Measurements from ENCODE around the gene HAUS5. TPM values are rescaled to one million over a fixed set of nuclear protein-coding genes. Genes with fewer than 3 reads are reported as not detected.
A peak's percentile ranks its signal among the peaks of the same experiment; 100 is the strongest.

HAUS5 gene
- total and polyA plus RNA-seq, 2 of the 8 experiments (the other 6 are each of a cell fraction or from before 2014, with no cell fraction given), result 13.8 to 25.7 TPM

DNA sequence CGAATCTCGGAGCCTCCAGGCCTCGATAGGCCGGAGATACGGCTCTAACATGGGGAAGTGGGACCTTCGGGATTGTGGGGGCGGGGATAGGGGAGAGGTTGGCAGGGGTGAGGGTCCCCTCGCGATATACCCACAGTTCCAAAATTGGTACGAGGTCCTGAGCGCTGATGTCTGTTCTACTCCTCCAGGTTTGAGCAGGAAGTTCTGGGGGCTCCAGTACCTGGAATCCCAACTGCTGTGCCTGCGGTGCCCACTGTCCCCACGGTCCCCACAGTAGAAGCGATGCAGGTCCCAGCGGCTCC lies 16.7 kb downstream of the HAUS5 start:
- FAIRE-seq, result no peak
- 16% methylated on average over 13 of the region's 15 CpGs; no CpG with 5 or more reads in 1 of the 2 experiments for WGBS, 2 experiments (ENCODE audit: extremely low coverage in 1 of 2, insufficient coverage in 1 of 2, insufficient read length in 1 of 2, insufficient replicate concordance in 2 of 2, low coverage in 1 of 2, low lambda C conversion rate in 2 of 2, missing lambda C conversion rate in 1 of 2)
- H2AFZ ChIP-seq (ENCODE audit: low read length), result no peak overlapping the region
- TF ChIP-seq, protein P1, sequence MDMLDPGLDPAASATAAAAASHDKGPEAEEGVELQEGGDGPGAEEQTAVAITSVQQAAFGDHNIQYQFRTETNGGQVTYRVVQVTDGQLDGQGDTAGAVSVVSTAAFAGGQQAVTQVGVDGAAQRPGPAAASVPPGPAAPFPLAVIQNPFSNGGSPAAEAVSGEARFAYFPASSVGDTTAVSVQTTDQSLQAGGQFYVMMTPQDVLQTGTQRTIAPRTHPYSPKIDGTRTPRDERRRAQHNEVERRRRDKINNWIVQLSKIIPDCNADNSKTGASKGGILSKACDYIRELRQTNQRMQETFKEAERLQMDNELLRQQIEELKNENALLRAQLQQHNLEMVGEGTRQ (IDR thresholded peaks at IDR 0.05; ENCODE audit: low read length), result no peak
- TF ChIP-seq PHF8 (conservative IDR thresholded peaks at IDR 0.05; ENCODE audit: low read depth, low read length) (no peak), SIX5 (IDR thresholded peaks at IDR 0.05; ENCODE audit: low read depth, low read length) (no peak), CEBPB (IDR thresholded peaks at IDR 0.05; ENCODE audit: low read depth, low read length) (no peak), TEAD4 (IDR thresholded peaks at IDR 0.05; ENCODE audit: low read depth, low read length) (no peak), POU5F1 (IDR thresholded peaks at IDR 0.05; ENCODE audit: low read depth, low read length) (no peak), BACH1 (IDR thresholded peaks at IDR 0.05; ENCODE audit: low read length) (no peak), FOSL1 (IDR thresholded peaks at IDR 0.05; ENCODE audit: insufficient read depth, low read depth, low read length) (no peak)
- TF ChIP-seq, protein P2, sequence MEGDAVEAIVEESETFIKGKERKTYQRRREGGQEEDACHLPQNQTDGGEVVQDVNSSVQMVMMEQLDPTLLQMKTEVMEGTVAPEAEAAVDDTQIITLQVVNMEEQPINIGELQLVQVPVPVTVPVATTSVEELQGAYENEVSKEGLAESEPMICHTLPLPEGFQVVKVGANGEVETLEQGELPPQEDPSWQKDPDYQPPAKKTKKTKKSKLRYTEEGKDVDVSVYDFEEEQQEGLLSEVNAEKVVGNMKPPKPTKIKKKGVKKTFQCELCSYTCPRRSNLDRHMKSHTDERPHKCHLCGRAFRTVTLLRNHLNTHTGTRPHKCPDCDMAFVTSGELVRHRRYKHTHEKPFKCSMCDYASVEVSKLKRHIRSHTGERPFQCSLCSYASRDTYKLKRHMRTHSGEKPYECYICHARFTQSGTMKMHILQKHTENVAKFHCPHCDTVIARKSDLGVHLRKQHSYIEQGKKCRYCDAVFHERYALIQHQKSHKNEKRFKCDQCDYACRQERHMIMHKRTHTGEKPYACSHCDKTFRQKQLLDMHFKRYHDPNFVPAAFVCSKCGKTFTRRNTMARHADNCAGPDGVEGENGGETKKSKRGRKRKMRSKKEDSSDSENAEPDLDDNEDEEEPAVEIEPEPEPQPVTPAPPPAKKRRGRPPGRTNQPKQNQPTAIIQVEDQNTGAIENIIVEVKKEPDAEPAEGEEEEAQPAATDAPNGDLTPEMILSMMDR (IDR thresholded peaks at IDR 0.05; ENCODE audit: control extremely low read depth in 1 of 3, insufficient read depth in 1 of 3, low read depth in 1 of 3, low read length in 3 of 3), result no peak

More for the DNA sequence above, 16.7 kb downstream of the HAUS5 start:
- Histone ChIP-seq H4K91ac (replicated peaks; ENCODE audit: insufficient read length, low read length) (no peak overlapping the region), H3K4me1 (replicated peaks in 1 of 4; ENCODE audit: control insufficient read depth in 3 of 4, insufficient read depth in 4 of 4, low read length in 3 of 4) (peaks cover 0 to 4% (median 3%) of the 10 kb centered on the region in 4 experiments; a peak in 2 of 7 replicates), H2BK5ac (ENCODE audit: low read depth, low read length) (no peak overlapping the region), H4K20me1 (replicated peaks in 1 of 2; ENCODE audit: control insufficient read depth in 1 of 2, insufficient read depth in 2 of 2, low read length in 2 of 2) (peaks cover 0 to 4% of the 10 kb centered on the region in 2 experiments), H2BK20ac (ENCODE audit: low read length) (no peak overlapping the region), H3K56ac (replicated peaks; ENCODE audit: insufficient read length, low read depth, low read length) (no peak overlapping the region), H3K79me1 (ENCODE audit: low read depth, low read length) (no peaks in the 10 kb centered on the region; the same call in 1 of the 2 replicates), H2BK15ac (ENCODE audit: low read length) (no peak overlapping the region), H3K23ac (ENCODE audit: insufficient read length) (no peak overlapping the region), H3K4me2 (ENCODE audit: insufficient read depth in 1 of 2, low read depth in 2 of 2, low read length in 2 of 2) (peak overlapping the region; percentile 85 to 99), H3K9ac (replicated peaks in 1 of 4; ENCODE audit: extremely low read depth in 1 of 4, low read depth in 3 of 4, low read length in 3 of 4) (peak overlapping the region; percentile 69 to 82 (median 72)), H3K23me2 (ENCODE audit: low read depth, low read length) (peaks cover 10% of the 10 kb centered on the region), H4K5ac (ENCODE audit: insufficient read length, low read depth, low read length) (no peak overlapping the region), H3K9me3 (ENCODE audit: insufficient read depth in 2 of 2, low read depth in 1 of 2, low read length in 1 of 2) (no peaks in the 10 kb centered on the region), H4K8ac (ENCODE audit: extremely low read depth, insufficient read depth, low read length) (peak overlapping the region; percentile 77; the same call in 1 of the 2 replicates), H3K36me3 (ENCODE audit: control insufficient read depth in 2 of 4, insufficient read depth in 4 of 4, low read length in 3 of 4) (peaks cover 12 to 34% (median 24%) of the 10 kb centered on the region in 4 experiments), H3K27ac (ENCODE audit: low read depth, low read length) (peak overlapping the region; percentile 44), H3K14ac (ENCODE audit: insufficient read length) (no peak overlapping the region), H3K4ac (replicated peaks; ENCODE audit: insufficient read length, low read depth, low read length) (no peak overlapping the region), H3K79me2 (ENCODE audit: control insufficient read depth in 1 of 2, insufficient read depth in 2 of 2, low read length in 2 of 2) (peaks cover 0 to 6% of the 10 kb centered on the region in 2 experiments; a peak in 1 of 4 replicates), H3K27me3 (replicated peaks in 1 of 4; ENCODE audit: control insufficient read depth in 3 of 4, extremely low read depth in 1 of 4, insufficient read depth in 3 of 4, low read length in 3 of 4) (no peaks in the 10 kb centered on the region), H2AK5ac (ENCODE audit: low read depth, low read length) (no peak overlapping the region), H3K4me3 (ENCODE audit: extremely low read depth in 1 of 4, insufficient read depth in 2 of 4, low read depth in 3 of 4, low read length in 4 of 4) (peak overlapping the region; percentile 66 to 95 (median 83)), H2BK120ac (replicated peaks; ENCODE audit: low read depth, low read length) (no peak overlapping the region), H2BK12ac (ENCODE audit: low read depth, low read length) (no peak overlapping the region), H3K18ac (ENCODE audit: extremely low read depth, low read length) (no peak overlapping the region)
- ChIA-PET POLR2A (ENCODE audit: partially characterized antibody) (interaction anchor here (0.9 to 1.3 kb wide), 3 partner anchors 9 to 120 kb away, joined by 3 to 8 read pairs (median 4); no protein-coding TSS in a partner anchor), CTCF (ENCODE audit: partially characterized antibody) (interaction anchor here (1.3 to 1.7 kb wide), 2 partner anchors 14 to 74 kb away, joined by 3 to 4 read pairs; no protein-coding TSS in a partner anchor)
- DNase-seq (ENCODE audit: low read depth in 1 of 2, low spot score in 2 of 2), result no peak
